ENCODE data around the gene NFXL1.
"Not testable (repeated sequence)": the region's sequence is repeated elsewhere in the genome, so short reads cannot be mapped to it uniquely, and the experiment has no call there.

The NFXL1 gene

GRCh38 chr4:47926667-47927258, 12.4 kb upstream of the NFXL1 start:
- Histone ChIP-seq H3K36me3 (ENCODE audit: insufficient read depth, low read length) (no peaks in the 10 kb centered on the region), H3K9me3 (ENCODE audit: low read length) (no peaks in the 10 kb centered on the region), H3K27ac (ENCODE audit: low read depth, low read length) (no peak overlapping the region), H3K4me1 (ENCODE audit: insufficient read depth, low read length) (no peaks in the 10 kb centered on the region), H3K9ac (ENCODE audit: low read length) (no peak overlapping the region), H3K4me3 (ENCODE audit: low read depth in 1 of 2, low read length in 2 of 2) (peak overlapping the region in 1 of 2 donors; percentile 11), H3K27me3 (ENCODE audit: control insufficient read depth in 1 of 2, insufficient read depth in 2 of 2, low read length in 2 of 2) (no peaks in the 10 kb centered on the region)

- not testable (repeated sequence) for H3K9me3 ChIP-seq (ENCODE audit: low read length); H3K27ac ChIP-seq (ENCODE audit: low read depth, low read length); H3K36me3 ChIP-seq (ENCODE audit: insufficient read depth, low read length); H3K9ac ChIP-seq (ENCODE audit: low read length); H3K27me3 ChIP-seq (ENCODE audit: control insufficient read depth in 1 of 2, insufficient read depth in 2 of 2, low read length in 2 of 2); H3K4me1 ChIP-seq (ENCODE audit: insufficient read depth, low read length); H3K4me3 ChIP-seq (ENCODE audit: low read depth in 1 of 2, low read length in 2 of 2)
Measured at GRCh38 chr4:47923261-47923608, 8.9 kb upstream of the NFXL1 start.

- not testable (repeated sequence) for H3K4me3 ChIP-seq (ENCODE audit: low read depth in 1 of 2, low read length in 2 of 2); H3K27ac ChIP-seq (ENCODE audit: low read depth, low read length); H3K27me3 ChIP-seq (ENCODE audit: control insufficient read depth in 1 of 2, insufficient read depth in 2 of 2, low read length in 2 of 2); H3K36me3 ChIP-seq (ENCODE audit: insufficient read depth, low read length); H3K4me1 ChIP-seq (ENCODE audit: insufficient read depth, low read length); H3K9ac ChIP-seq (ENCODE audit: low read length); H3K9me3 ChIP-seq (ENCODE audit: low read length)
Measured at GRCh38 chr4:47922436-47923260, 8.3 kb upstream of the NFXL1 start.

- not testable (repeated sequence) for H3K4me3 ChIP-seq (ENCODE audit: low read depth in 1 of 2, low read length in 2 of 2); H3K36me3 ChIP-seq (ENCODE audit: insufficient read depth, low read length); H3K9ac ChIP-seq (ENCODE audit: low read length); H3K4me1 ChIP-seq (ENCODE audit: insufficient read depth, low read length); H3K27ac ChIP-seq (ENCODE audit: low read depth, low read length); H3K27me3 ChIP-seq (ENCODE audit: control insufficient read depth in 1 of 2, insufficient read depth in 2 of 2, low read length in 2 of 2); H3K9me3 ChIP-seq (ENCODE audit: low read length)
Measured at GRCh38 chr4:47917163-47917562, 2.8 kb upstream of the NFXL1 start.

- no peak overlapping the region for H3K27ac ChIP-seq (ENCODE audit: low read depth, low read length)
- no peaks in the 10 kb centered on the region for H3K9me3 ChIP-seq (ENCODE audit: low read length)
- no peaks in the 10 kb centered on the region for H3K27me3 ChIP-seq (ENCODE audit: control insufficient read depth in 1 of 2, insufficient read depth in 2 of 2, low read length in 2 of 2)
- peaks cover 5% of the 10 kb centered on the region for H3K36me3 ChIP-seq (ENCODE audit: insufficient read depth, low read length)
- H3K4me3 ChIP-seq (ENCODE audit: low read depth in 1 of 2, low read length in 2 of 2), result no peak overlapping the region
- H3K4me1 ChIP-seq (ENCODE audit: insufficient read depth, low read length), result no peaks in the 10 kb centered on the region
- H3K9ac ChIP-seq (ENCODE audit: low read length), result no peak overlapping the region
Measured at GRCh38 chr4:47915378-47915777, 995 bp upstream of the NFXL1 start.

GRCh38 chr4:47914926-47915237, 499 bp upstream of the NFXL1 start:
- Histone ChIP-seq H3K27ac (ENCODE audit: low read depth, low read length) (no peak overlapping the region), H3K4me1 (ENCODE audit: insufficient read depth, low read length) (no peaks in the 10 kb centered on the region), H3K36me3 (ENCODE audit: insufficient read depth, low read length) (peaks cover 5% of the 10 kb centered on the region), H3K9me3 (ENCODE audit: low read length) (no peaks in the 10 kb centered on the region), H3K9ac (ENCODE audit: low read length) (no peak overlapping the region), H3K27me3 (ENCODE audit: control insufficient read depth in 1 of 2, insufficient read depth in 2 of 2, low read length in 2 of 2) (no peaks in the 10 kb centered on the region), H3K4me3 (ENCODE audit: low read depth in 1 of 2, low read length in 2 of 2) (peak overlapping the region; percentile 7 to 92)

GRCh38 chr4:47913861-47914219, 543 bp downstream of the NFXL1 start:
- H3K4me1 ChIP-seq (ENCODE audit: insufficient read depth, low read length), result no peaks in the 10 kb centered on the region
- H3K36me3 ChIP-seq (ENCODE audit: insufficient read depth, low read length), result peaks cover 5% of the 10 kb centered on the region
- peak overlapping the region; percentile 96 for H3K27ac ChIP-seq (ENCODE audit: low read depth, low read length)
- H3K9ac ChIP-seq (ENCODE audit: low read length), result peak overlapping the region; percentile 75
- no peaks in the 10 kb centered on the region for H3K9me3 ChIP-seq (ENCODE audit: low read length)
- H3K27me3 ChIP-seq (ENCODE audit: control insufficient read depth in 1 of 2, insufficient read depth in 2 of 2, low read length in 2 of 2), result no peaks in the 10 kb centered on the region
- peak overlapping the region; percentile 92 to 93 for H3K4me3 ChIP-seq (ENCODE audit: low read depth in 1 of 2, low read length in 2 of 2)

- H3K36me3 ChIP-seq (ENCODE audit: insufficient read depth, low read length), result peaks cover 6% of the 10 kb centered on the region
- H3K27ac ChIP-seq (ENCODE audit: low read depth, low read length), result no peak overlapping the region
Measured at GRCh38 chr4:47913330-47913729, 1.1 kb downstream of the NFXL1 start.

GRCh38 chr4:47907089-47907646, 7.2 kb downstream of the NFXL1 start:
- Histone ChIP-seq H3K9ac (ENCODE audit: low read length) (no peak overlapping the region), H3K9me3 (ENCODE audit: low read length) (no peaks in the 10 kb centered on the region), H3K36me3 (ENCODE audit: insufficient read depth, low read length) (peaks cover 22% of the 10 kb centered on the region)

More at GRCh38 chr4:47913330-47913729, 1.1 kb downstream of the NFXL1 start:
- H3K4me1 ChIP-seq (ENCODE audit: insufficient read depth, low read length), result no peaks in the 10 kb centered on the region
- H3K9ac ChIP-seq (ENCODE audit: low read length), result peak overlapping the region; percentile 75
- peak overlapping the region; percentile 92 to 93 for H3K4me3 ChIP-seq (ENCODE audit: low read depth in 1 of 2, low read length in 2 of 2)
- no peaks in the 10 kb centered on the region for H3K27me3 ChIP-seq (ENCODE audit: control insufficient read depth in 1 of 2, insufficient read depth in 2 of 2, low read length in 2 of 2)
- no peaks in the 10 kb centered on the region for H3K9me3 ChIP-seq (ENCODE audit: low read length)

GRCh38 chr4:47899639-47900038, 14.7 kb downstream of the NFXL1 start:
- Histone ChIP-seq H3K9ac (ENCODE audit: low read length) (no peak overlapping the region), H3K4me3 (ENCODE audit: low read depth in 1 of 2, low read length in 2 of 2) (no peak overlapping the region)

More at GRCh38 chr4:47907089-47907646, 7.2 kb downstream of the NFXL1 start:
- Histone ChIP-seq H3K27ac (ENCODE audit: low read depth, low read length) (no peak overlapping the region), H3K4me3 (ENCODE audit: low read depth in 1 of 2, low read length in 2 of 2) (no peak overlapping the region), H3K27me3 (ENCODE audit: control insufficient read depth in 1 of 2, insufficient read depth in 2 of 2, low read length in 2 of 2) (no peaks in the 10 kb centered on the region), H3K4me1 (ENCODE audit: insufficient read depth, low read length) (no peaks in the 10 kb centered on the region)

GRCh38 chr4:47891928-47892327, 22.5 kb downstream of the NFXL1 start:
- H3K4me1 ChIP-seq (ENCODE audit: insufficient read depth, low read length), result no peaks in the 10 kb centered on the region
- no peak overlapping the region for H3K27ac ChIP-seq (ENCODE audit: low read depth, low read length)
- H3K27me3 ChIP-seq (ENCODE audit: control insufficient read depth in 1 of 2, insufficient read depth in 2 of 2, low read length in 2 of 2), result no peaks in the 10 kb centered on the region
- no peaks in the 10 kb centered on the region for H3K9me3 ChIP-seq (ENCODE audit: low read length)
- H3K36me3 ChIP-seq (ENCODE audit: insufficient read depth, low read length), result peaks cover 65% of the 10 kb centered on the region
- no peak overlapping the region for H3K9ac ChIP-seq (ENCODE audit: low read length)
- no peak overlapping the region for H3K4me3 ChIP-seq (ENCODE audit: low read depth in 1 of 2, low read length in 2 of 2)

More at GRCh38 chr4:47899639-47900038, 14.7 kb downstream of the NFXL1 start:
- Histone ChIP-seq H3K4me1 (ENCODE audit: insufficient read depth, low read length) (no peaks in the 10 kb centered on the region), H3K9me3 (ENCODE audit: low read length) (no peaks in the 10 kb centered on the region), H3K27ac (ENCODE audit: low read depth, low read length) (no peak overlapping the region), H3K27me3 (ENCODE audit: control insufficient read depth in 1 of 2, insufficient read depth in 2 of 2, low read length in 2 of 2) (no peaks in the 10 kb centered on the region), H3K36me3 (ENCODE audit: insufficient read depth, low read length) (peaks cover 55% of the 10 kb centered on the region)

GRCh38 chr4:47882228-47882627, 32.2 kb downstream of the NFXL1 start:
- H3K4me3 ChIP-seq (ENCODE audit: low read depth in 1 of 2, low read length in 2 of 2), result no peak overlapping the region
- H3K36me3 ChIP-seq (ENCODE audit: insufficient read depth, low read length), result peaks cover 47% of the 10 kb centered on the region
- H3K27me3 ChIP-seq (ENCODE audit: control insufficient read depth in 1 of 2, insufficient read depth in 2 of 2, low read length in 2 of 2), result no peaks in the 10 kb centered on the region
- H3K27ac ChIP-seq (ENCODE audit: low read depth, low read length), result no peak overlapping the region
- H3K4me1 ChIP-seq (ENCODE audit: insufficient read depth, low read length), result no peaks in the 10 kb centered on the region
- H3K9me3 ChIP-seq (ENCODE audit: low read length), result no peaks in the 10 kb centered on the region
- no peak overlapping the region for H3K9ac ChIP-seq (ENCODE audit: low read length)
